Measurements from ENCODE around the gene DDIT3. TPM values are rescaled to one million over a fixed set of nuclear protein-coding genes. Genes with fewer than 3 reads are reported as not detected.

DDIT3 gene
- total RNA-seq, 1 experiment from 2014 or later, result 14.1 TPM

DNA sequence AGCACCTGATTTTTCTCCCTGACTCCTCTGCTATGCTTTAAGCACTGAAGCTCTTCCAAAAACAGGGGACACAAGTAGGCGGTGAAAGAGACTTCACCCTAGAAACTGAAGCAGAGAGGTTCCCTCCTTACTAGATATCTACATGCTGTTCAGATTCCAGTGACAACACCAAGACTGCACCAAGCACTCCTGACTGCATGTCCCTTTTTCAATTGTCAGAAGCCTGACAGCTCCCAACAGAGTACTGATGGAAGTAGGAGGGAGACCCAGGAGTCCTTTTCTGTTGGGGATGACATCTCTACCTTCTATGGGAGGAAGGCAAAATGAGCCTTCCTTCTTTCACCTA, 16.3 kb upstream of the DDIT3 start:
- Histone ChIP-seq H3K79me2 (ENCODE audit: insufficient read depth, low read length) (no peaks in the 10 kb centered on the region), H2BK20ac (ENCODE audit: low read depth, low read length, poor library complexity, severe bottlenecking) (no peak overlapping the region), H3K9ac (ENCODE audit: extremely low read depth, insufficient read length, low read length) (no peak overlapping the region), H3K4ac (ENCODE audit: low read depth, low read length) (no peak overlapping the region), H3T11ph (ENCODE audit: low read length) (no peak overlapping the region), H3K56ac (ENCODE audit: insufficient read length, low read depth, low read length) (no peak overlapping the region), H3K27ac (ENCODE audit: insufficient read length, low read depth, low read length) (no peak overlapping the region), H3K4me1 (ENCODE audit: insufficient read depth, low read length) (no peaks in the 10 kb centered on the region; the same call in none of the 2 replicates), H2AK5ac (ENCODE audit: insufficient read length, low read length) (no peak overlapping the region), H3K18ac (ENCODE audit: insufficient read length, low read depth, low read length) (no peak overlapping the region), H3K79me1 (ENCODE audit: insufficient read depth, low read depth, low read length, poor library complexity, severe bottlenecking) (no peaks in the 10 kb centered on the region), H3K27me3 (ENCODE audit: insufficient read depth, low read length) (no peaks in the 10 kb centered on the region), H4K91ac (ENCODE audit: insufficient read length, low read depth, low read length) (no peak overlapping the region), H2BK5ac (ENCODE audit: insufficient read length, low read length) (no peak overlapping the region), H3K23me2 (ENCODE audit: insufficient read length, low read depth, low read length, poor library complexity, severe bottlenecking) (no peaks in the 10 kb centered on the region), H2BK12ac (ENCODE audit: insufficient read length, low read depth, low read length) (no peak overlapping the region), H4K5ac (ENCODE audit: insufficient read length, low read depth, low read length) (no peak overlapping the region), H2AFZ (ENCODE audit: low read length) (no peak overlapping the region), H3K14ac (ENCODE audit: insufficient read depth, low read length) (no peak overlapping the region), H3K23ac (ENCODE audit: insufficient read length, low read depth, low read length) (no peak overlapping the region), H2BK120ac (ENCODE audit: low read depth, low read length, poor library complexity, severe bottlenecking) (no peak overlapping the region), H4K8ac (replicated peaks; ENCODE audit: insufficient read length, low read depth, low read length) (no peak overlapping the region), H3K4me2 (ENCODE audit: insufficient read depth, insufficient read length, low read length) (no peak overlapping the region), H4K20me1 (ENCODE audit: control insufficient read depth, insufficient read depth, insufficient read length) (no peaks in the 10 kb centered on the region), H2BK15ac (ENCODE audit: low read depth, low read length) (no peak overlapping the region), H3K9me3 (ENCODE audit: control insufficient read depth, low read depth, low read length) (no peaks in the 10 kb centered on the region)
- Mint-ChIP-seq H3K36me3 (ENCODE audit: insufficient read depth in 1 of 3, low read depth in 3 of 3) (peaks cover 13 to 75% (median 74%) of the 10 kb centered on the region in 3 experiments), H3K27ac (no peak overlapping the region; a peak in 1 of 7 replicates), H3K27me3 (ENCODE audit: low read depth) (no peaks in the 10 kb centered on the region), H3K9me3 (no peaks in the 10 kb centered on the region), H3K4me3 (no peak overlapping the region), H3K4me1 (peaks cover 13 to 17% of the 10 kb centered on the region in 2 experiments)
- WGBS (ENCODE audit: extremely low coverage, insufficient read length, low lambda C conversion rate), result no CpG with 5 or more reads among the region's 1 CpG
- TF ChIP-seq, protein P1, sequence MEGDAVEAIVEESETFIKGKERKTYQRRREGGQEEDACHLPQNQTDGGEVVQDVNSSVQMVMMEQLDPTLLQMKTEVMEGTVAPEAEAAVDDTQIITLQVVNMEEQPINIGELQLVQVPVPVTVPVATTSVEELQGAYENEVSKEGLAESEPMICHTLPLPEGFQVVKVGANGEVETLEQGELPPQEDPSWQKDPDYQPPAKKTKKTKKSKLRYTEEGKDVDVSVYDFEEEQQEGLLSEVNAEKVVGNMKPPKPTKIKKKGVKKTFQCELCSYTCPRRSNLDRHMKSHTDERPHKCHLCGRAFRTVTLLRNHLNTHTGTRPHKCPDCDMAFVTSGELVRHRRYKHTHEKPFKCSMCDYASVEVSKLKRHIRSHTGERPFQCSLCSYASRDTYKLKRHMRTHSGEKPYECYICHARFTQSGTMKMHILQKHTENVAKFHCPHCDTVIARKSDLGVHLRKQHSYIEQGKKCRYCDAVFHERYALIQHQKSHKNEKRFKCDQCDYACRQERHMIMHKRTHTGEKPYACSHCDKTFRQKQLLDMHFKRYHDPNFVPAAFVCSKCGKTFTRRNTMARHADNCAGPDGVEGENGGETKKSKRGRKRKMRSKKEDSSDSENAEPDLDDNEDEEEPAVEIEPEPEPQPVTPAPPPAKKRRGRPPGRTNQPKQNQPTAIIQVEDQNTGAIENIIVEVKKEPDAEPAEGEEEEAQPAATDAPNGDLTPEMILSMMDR (conservative IDR thresholded peaks at IDR 0.05), result no peak
- DNase-seq, result no peak

All from H9 (cell line).